H1 (cell line): ENCODE measurements around the gene MDC1.

Source experiments
- CBX8 ChIP-seq: fragments of 300-800, 300-1000 bp; sonication (generic); IDR thresholded peaks from 2 replicates; pipeline ENCODE4 v1.7.1; 2016; ENCODE audit warnings: low read depth, low read length, borderline replicate concordance
- POLR2A ChIP-seq, 2 experiments: IDR thresholded peaks; 1 replicate in 1 of 2; 2 replicates in 1 of 2; pipeline ENCODE4 v1.6.1; 2011; ENCODE audit warnings: low read depth in 2 of 2, low read length in 2 of 2, mild to moderate bottlenecking in 2 of 2; ENCODE audit errors: control extremely low read depth in 1 of 2
- SRF ChIP-seq: IDR thresholded peaks from 2 replicates; pipeline ENCODE4 v1.6.1; 2011; ENCODE audit warnings: mild to moderate bottlenecking, low read depth, low read length, moderate library complexity
- TF ChIP-seq, protein P1 (sequence below): IDR thresholded peaks from 2 replicates; pipeline ENCODE4 v1.6.1; 2012; ENCODE audit warnings: low read length, inconsistent platforms
- TF ChIP-seq, protein P2 (sequence below), 3 experiments: IDR thresholded peaks; 1 replicate in 2 of 3; 2 replicates in 1 of 3; pipeline versions ENCODE4 v1.5.1 to v1.6.1; 2011; ENCODE audit warnings: low read length in 3 of 3, mild to moderate bottlenecking in 3 of 3, inconsistent platforms in 2 of 3, low read depth in 1 of 3, moderate library complexity in 1 of 3; ENCODE audit not compliant: insufficient read depth in 1 of 3; ENCODE audit errors: control extremely low read depth in 1 of 3

DNA sequence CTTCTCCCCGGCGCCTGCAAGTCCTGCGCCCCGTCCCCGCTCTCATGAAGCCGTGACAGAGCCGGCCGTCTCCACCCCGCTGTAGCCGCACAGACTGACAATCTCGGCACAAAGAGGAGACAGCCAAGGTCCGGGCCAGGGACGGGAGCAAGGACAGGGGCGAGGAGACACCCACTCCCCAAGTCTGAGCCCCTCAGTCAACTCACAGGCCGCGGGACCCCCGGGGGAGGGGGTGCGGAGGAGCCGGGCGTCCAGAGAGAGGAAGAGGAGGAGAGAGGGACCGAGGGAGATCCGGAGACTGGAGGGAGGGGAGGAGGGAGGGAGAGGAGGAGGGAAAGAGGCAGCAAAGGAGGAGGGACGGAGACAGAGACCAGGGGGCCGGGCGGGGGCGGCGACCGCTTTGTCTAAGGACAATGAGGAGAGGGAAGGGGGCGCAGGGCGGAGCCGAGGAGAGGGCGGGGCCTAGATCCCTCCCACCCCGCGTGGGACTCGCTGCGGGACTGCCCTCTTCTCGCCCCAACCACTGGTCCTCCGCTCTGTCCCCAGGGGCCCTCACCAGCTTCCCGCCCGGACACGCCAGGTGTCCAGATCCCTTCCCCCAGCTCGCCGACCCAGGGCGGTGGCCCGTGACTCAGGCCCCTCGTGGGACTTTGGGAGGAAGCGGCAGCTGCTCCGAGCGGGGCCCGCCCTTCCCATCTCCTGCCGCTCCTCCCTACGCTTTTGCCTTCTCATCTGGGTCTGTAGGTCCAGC is 30.0 kb downstream of the MDC1 start:
- TF ChIP-seq, protein P1, sequence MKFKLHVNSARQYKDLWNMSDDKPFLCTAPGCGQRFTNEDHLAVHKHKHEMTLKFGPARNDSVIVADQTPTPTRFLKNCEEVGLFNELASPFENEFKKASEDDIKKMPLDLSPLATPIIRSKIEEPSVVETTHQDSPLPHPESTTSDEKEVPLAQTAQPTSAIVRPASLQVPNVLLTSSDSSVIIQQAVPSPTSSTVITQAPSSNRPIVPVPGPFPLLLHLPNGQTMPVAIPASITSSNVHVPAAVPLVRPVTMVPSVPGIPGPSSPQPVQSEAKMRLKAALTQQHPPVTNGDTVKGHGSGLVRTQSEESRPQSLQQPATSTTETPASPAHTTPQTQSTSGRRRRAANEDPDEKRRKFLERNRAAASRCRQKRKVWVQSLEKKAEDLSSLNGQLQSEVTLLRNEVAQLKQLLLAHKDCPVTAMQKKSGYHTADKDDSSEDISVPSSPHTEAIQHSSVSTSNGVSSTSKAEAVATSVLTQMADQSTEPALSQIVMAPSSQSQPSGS = no peak
- no peak; a peak in 1 of 3 replicates for TF ChIP-seq POLR2A (IDR thresholded peaks at IDR 0.05; ENCODE audit: control extremely low read depth in 1 of 2, low read depth in 2 of 2, low read length in 2 of 2)
- TF ChIP-seq CBX8 = no peak
- no peak for TF ChIP-seq SRF
- TF ChIP-seq, protein P2, sequence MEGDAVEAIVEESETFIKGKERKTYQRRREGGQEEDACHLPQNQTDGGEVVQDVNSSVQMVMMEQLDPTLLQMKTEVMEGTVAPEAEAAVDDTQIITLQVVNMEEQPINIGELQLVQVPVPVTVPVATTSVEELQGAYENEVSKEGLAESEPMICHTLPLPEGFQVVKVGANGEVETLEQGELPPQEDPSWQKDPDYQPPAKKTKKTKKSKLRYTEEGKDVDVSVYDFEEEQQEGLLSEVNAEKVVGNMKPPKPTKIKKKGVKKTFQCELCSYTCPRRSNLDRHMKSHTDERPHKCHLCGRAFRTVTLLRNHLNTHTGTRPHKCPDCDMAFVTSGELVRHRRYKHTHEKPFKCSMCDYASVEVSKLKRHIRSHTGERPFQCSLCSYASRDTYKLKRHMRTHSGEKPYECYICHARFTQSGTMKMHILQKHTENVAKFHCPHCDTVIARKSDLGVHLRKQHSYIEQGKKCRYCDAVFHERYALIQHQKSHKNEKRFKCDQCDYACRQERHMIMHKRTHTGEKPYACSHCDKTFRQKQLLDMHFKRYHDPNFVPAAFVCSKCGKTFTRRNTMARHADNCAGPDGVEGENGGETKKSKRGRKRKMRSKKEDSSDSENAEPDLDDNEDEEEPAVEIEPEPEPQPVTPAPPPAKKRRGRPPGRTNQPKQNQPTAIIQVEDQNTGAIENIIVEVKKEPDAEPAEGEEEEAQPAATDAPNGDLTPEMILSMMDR (IDR thresholded peaks at IDR 0.05; ENCODE audit: control extremely low read depth in 1 of 3, insufficient read depth in 1 of 3, low read depth in 1 of 3, low read length in 3 of 3) = no peak
